Fibroblast of the aortic adventitia (primary cell): ENCODE measurements around the gene THRAP3. TPM values are rescaled to one million over a fixed set of nuclear protein-coding genes. Genes with fewer than 3 reads are reported as not detected.
A peak's percentile ranks its signal among the peaks of the same experiment; 100 is the strongest.

Experiments
- DNase-seq: peaks from one replicate; pipeline ENCODE4 v3.0.0-alpha.2; 2010; ENCODE audit warnings: low read depth
- H3K4me3 ChIP-seq: 2 replicates; pipeline ENCODE4 v1.5.1; 2011; ENCODE audit warnings: low read depth, mild to moderate bottlenecking, control low read depth, low read length, moderate library complexity
- total RNA-seq: library from RNA; depleted of rRNA; stranded (reverse); fragments of >200 nt; gene quantifications from 2 replicates; pipeline ENCODE4 v1.2.3, GENCODE V29; 2012; ENCODE audit warnings: low replicate concordance
- TF ChIP-seq, protein P1 (sequence below): IDR thresholded peaks from 2 replicates; pipeline ENCODE4 v1.5.1; 2011; ENCODE audit warnings: mild to moderate bottlenecking, low read length, control low read depth, inconsistent platforms; ENCODE audit not compliant: insufficient read depth

Gene THRAP3
- total RNA-seq, 1 donor: 130 TPM

GRCh38 chr1:36284517-36284916 lies 60.3 kb downstream of the THRAP3 start:
- no peak for DNase-seq
- no peak overlapping the region for H3K4me3 ChIP-seq
- TF ChIP-seq, protein P1, sequence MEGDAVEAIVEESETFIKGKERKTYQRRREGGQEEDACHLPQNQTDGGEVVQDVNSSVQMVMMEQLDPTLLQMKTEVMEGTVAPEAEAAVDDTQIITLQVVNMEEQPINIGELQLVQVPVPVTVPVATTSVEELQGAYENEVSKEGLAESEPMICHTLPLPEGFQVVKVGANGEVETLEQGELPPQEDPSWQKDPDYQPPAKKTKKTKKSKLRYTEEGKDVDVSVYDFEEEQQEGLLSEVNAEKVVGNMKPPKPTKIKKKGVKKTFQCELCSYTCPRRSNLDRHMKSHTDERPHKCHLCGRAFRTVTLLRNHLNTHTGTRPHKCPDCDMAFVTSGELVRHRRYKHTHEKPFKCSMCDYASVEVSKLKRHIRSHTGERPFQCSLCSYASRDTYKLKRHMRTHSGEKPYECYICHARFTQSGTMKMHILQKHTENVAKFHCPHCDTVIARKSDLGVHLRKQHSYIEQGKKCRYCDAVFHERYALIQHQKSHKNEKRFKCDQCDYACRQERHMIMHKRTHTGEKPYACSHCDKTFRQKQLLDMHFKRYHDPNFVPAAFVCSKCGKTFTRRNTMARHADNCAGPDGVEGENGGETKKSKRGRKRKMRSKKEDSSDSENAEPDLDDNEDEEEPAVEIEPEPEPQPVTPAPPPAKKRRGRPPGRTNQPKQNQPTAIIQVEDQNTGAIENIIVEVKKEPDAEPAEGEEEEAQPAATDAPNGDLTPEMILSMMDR: no peak

DNA sequence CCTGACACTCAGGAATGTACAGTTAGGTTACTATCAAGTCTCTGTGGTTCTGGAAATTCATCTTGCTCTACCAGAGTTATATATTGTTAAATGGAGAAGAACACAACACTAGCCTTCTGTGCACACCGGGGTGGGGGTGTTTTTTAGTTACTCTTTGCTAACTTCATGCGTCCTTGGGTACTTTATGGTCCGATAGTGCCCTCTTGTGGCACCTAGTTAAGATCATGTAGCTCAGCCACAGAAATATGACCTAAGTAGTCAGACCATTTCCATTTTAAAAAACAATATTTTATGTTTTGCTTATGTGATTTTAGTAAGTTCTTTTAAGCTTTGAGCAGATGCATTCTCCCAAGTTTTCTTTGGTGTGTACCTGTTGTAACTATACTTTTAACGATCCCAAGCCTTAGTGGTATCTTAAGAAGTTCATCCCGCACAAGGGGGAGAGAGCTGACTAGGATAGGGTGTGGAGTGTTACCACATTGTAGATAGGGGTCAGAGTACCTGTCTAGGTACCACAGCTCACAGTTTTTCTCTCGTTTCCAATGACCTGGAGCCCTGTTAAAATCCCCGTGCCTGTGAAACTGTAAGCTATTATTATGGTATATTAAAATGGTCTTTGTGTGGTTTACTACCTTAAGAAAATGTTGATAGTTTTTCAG lies 61.3 kb downstream of the THRAP3 start:
- DNase-seq: peak; percentile 95
- TF ChIP-seq, protein P1: peak; percentile 71
- H3K4me3 ChIP-seq: no peak overlapping the region

GRCh38 chr1:36286802-36287201 lies 62.6 kb downstream of the THRAP3 start:
- no peak overlapping the region for H3K4me3 ChIP-seq
- DNase-seq: no peak
- TF ChIP-seq, protein P1: no peak

GRCh38 chr1:36287595-36287994 lies 63.4 kb downstream of the THRAP3 start:
- no peak for DNase-seq
- TF ChIP-seq, protein P1: no peak

DNA sequence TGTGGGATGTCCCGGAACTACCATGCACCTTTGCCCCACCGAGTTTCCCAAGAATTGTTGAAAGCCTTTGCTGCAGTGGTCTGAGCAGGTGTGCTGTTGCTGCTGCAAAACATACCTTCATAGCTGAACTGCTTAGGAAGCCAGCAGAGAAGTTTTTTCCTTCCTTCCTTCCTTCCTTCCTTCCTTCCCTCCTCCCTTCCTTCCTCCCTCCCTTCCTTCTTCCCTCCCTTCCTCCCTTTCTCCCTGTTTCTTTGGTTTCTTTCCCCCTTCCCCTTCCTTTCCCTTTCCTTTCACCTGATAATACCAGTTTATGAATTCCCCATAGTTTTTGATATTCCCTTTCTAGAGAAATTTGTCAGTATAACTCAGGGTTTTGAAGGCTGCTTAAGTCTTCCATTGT lies 71.1 kb downstream of the THRAP3 start:
- no peak for DNase-seq
- TF ChIP-seq, protein P1: no peak

More at GRCh38 chr1:36287595-36287994, 63.4 kb downstream of the THRAP3 start:
- no peak overlapping the region for H3K4me3 ChIP-seq

DNA sequence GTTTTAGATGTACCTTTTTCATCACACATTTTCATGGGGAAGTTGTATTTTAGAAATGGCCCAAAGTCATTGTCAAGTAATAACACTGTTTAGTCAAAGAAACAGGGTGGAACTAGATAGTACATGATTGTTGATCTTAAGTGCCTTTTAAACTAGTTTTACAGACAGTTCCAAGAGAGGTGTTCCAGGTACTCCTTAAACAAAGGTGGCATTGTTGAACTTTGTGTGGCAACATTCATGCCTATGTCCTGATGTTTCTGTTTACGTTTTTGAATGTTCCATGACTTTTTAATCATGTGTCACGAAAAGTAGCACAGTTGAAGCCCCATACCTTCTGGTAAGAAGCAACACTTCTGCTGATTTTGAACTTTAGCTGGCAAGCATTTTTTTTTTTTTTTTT lies 72.8 kb downstream of the THRAP3 start:
- no peak overlapping the region for H3K4me3 ChIP-seq
- DNase-seq: no peak
- TF ChIP-seq, protein P1: no peak

More for the DNA sequence above, 71.1 kb downstream of the THRAP3 start:
- no peak overlapping the region for H3K4me3 ChIP-seq

DNA sequence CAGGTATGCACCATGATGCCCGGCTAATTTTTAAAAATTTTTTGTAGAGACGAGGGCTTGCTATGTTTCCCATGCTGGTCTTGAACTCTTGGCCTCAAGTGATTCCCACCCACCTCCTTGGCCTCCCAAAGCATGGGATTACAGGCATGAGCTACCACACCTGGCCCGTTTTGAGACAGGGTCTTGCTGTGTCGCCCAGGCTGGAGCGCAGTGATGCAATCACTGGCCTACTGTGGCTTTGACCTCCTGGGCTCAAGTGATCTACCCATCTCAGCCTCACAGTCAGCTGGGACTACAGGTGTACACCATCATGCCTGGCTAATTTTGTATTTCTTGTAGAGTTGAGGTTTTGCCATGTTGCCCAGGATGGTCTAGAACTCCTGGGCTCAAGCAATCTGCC lies 74.4 kb downstream of the THRAP3 start:
- TF ChIP-seq, protein P1: no peak
- no peak overlapping the region for H3K4me3 ChIP-seq
- no peak for DNase-seq
